MM.1S (cell line): ENCODE results near the gene MORN5.

Source experiments
- DNase-seq: peaks from one replicate; pipeline ENCODE4 v3.0.0-alpha.2; 2015
- H2AFZ ChIP-seq: fragments of 300-600 bp; sonication (generic); 2 replicates; pipeline ENCODE4 v1.6.0; 2016; ENCODE audit warnings: antibody characterized with exemption, low read length
- H3F3A ChIP-seq: fragments of 300-600 bp; sonication (generic); 2 replicates; pipeline ENCODE4 v1.6.1; 2016; ENCODE audit warnings: mild to moderate bottlenecking, antibody characterized with exemption, low read length, moderate library complexity, mixed read lengths; ENCODE audit not compliant: insufficient read depth
- H3K27ac ChIP-seq: fragments of 300-600 bp; sonication (generic); 2 replicates; pipeline ENCODE4 v1.5.1; 2016; ENCODE audit warnings: mild to moderate bottlenecking, low read length
- H3K27me3 ChIP-seq: fragments of 300-600 bp; sonication (generic); replicated peaks from 2 replicates; pipeline ENCODE4 v1.6.0; 2016; ENCODE audit warnings: low read length; ENCODE audit not compliant: insufficient read depth
- H3K36me3 ChIP-seq: fragments of 300-600 bp; sonication (generic); replicated peaks from 2 replicates; pipeline ENCODE4 v1.6.1; 2016; ENCODE audit warnings: mild to moderate bottlenecking, low read length, mixed read lengths; ENCODE audit not compliant: insufficient read depth
- H3K4me1 ChIP-seq: fragments of 300-600 bp; sonication (generic); 2 replicates; pipeline ENCODE4 v1.6.1; 2016; ENCODE audit warnings: low read length, mixed read lengths
- H3K4me2 ChIP-seq: fragments of 300-600 bp; sonication (generic); 2 replicates; pipeline ENCODE4 v1.6.0; 2016; ENCODE audit warnings: low read depth, low read length
- H3K4me3 ChIP-seq: fragments of 300-600 bp; sonication (generic); 2 replicates; pipeline ENCODE4 v1.5.1; 2016; ENCODE audit warnings: low read length, mixed read lengths
- H3K79me2 ChIP-seq: fragments of 300-600 bp; sonication (generic); 2 replicates; pipeline ENCODE4 v1.6.1; 2016; ENCODE audit warnings: mixed run types, low read length, mixed read lengths
- H3K9ac ChIP-seq: fragments of 300-600 bp; sonication (generic); 2 replicates; pipeline ENCODE4 v1.6.1; 2016; ENCODE audit warnings: low read length, mixed read lengths
- H3K9me2 ChIP-seq: fragments of 300-600 bp; sonication (generic); replicated peaks from 2 replicates; pipeline ENCODE4 v1.6.1; 2016; ENCODE audit warnings: mild to moderate bottlenecking, low read length, mixed read lengths; ENCODE audit not compliant: insufficient read depth
- H3K9me3 ChIP-seq: fragments of 300-600 bp; sonication (generic); replicated peaks from 2 replicates; pipeline ENCODE4 v1.6.1; 2016; ENCODE audit warnings: mild to moderate bottlenecking, low read length, mixed read lengths; ENCODE audit not compliant: insufficient read depth
- H4K20me1 ChIP-seq: fragments of 300-600 bp; sonication (generic); 2 replicates; pipeline ENCODE4 v1.6.1; 2016; ENCODE audit warnings: mild to moderate bottlenecking, low read length, moderate library complexity, mixed read lengths; ENCODE audit not compliant: insufficient read depth
- EZH2 ChIP-seq: fragments of 300-600 bp; sonication (generic); optimal IDR thresholded peaks from 2 replicates; pipeline ENCODE3; 2017; ENCODE audit warnings: low read depth, mild to moderate bottlenecking, antibody characterized with exemption, low read length, mixed read lengths
- EZH2phosphoT487 ChIP-seq: fragments of 300-600 bp; sonication (generic); IDR thresholded peaks from 2 replicates; pipeline ENCODE4 v1.6.1; 2018; ENCODE audit warnings: antibody characterized with exemption, low read length
- TF ChIP-seq, protein P1 (sequence below): fragments of 300-600 bp; sonication (generic); IDR thresholded peaks from 2 replicates; pipeline ENCODE4 v1.5.1; 2016; ENCODE audit warnings: antibody characterized with exemption, low read length, mixed read lengths

Gene MORN5

DNA sequence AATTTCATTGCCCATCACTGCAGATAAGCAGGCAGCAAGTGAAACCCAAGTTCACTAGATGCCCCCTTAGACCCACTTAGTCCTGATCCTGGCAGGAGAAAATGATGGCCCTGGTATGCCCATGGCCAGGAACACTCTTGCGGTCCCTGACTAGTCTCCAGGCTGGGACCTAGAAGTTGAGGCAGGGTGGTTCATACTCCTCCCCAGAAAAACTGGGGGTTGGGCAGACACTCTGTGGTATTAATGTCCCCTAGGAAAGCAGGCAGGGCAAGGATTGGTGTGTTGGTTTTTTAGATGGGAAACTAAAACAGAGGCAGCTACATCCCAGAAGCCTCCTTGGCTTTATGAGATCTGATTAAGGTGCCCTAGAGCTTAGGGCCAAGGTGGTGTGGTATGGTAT is 56.0 kb downstream of the MORN5 start:
- TF ChIP-seq EZH2 (no peak), EZH2phosphoT487 (no peak)
- TF ChIP-seq, protein P1, sequence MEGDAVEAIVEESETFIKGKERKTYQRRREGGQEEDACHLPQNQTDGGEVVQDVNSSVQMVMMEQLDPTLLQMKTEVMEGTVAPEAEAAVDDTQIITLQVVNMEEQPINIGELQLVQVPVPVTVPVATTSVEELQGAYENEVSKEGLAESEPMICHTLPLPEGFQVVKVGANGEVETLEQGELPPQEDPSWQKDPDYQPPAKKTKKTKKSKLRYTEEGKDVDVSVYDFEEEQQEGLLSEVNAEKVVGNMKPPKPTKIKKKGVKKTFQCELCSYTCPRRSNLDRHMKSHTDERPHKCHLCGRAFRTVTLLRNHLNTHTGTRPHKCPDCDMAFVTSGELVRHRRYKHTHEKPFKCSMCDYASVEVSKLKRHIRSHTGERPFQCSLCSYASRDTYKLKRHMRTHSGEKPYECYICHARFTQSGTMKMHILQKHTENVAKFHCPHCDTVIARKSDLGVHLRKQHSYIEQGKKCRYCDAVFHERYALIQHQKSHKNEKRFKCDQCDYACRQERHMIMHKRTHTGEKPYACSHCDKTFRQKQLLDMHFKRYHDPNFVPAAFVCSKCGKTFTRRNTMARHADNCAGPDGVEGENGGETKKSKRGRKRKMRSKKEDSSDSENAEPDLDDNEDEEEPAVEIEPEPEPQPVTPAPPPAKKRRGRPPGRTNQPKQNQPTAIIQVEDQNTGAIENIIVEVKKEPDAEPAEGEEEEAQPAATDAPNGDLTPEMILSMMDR, result no peak
- H3K9ac ChIP-seq, result no peak overlapping the region
- H3K36me3 ChIP-seq, result no peaks in the 10 kb centered on the region
- no peaks in the 10 kb centered on the region for H3K9me2 ChIP-seq
- H3K9me3 ChIP-seq, result no peaks in the 10 kb centered on the region
- H3K79me2 ChIP-seq, result no peaks in the 10 kb centered on the region
- H3F3A ChIP-seq, result no peaks in the 10 kb centered on the region
- peaks cover 50% of the 10 kb centered on the region for H3K27me3 ChIP-seq
- H3K27ac ChIP-seq, result no peak overlapping the region
- H2AFZ ChIP-seq, result no peak overlapping the region
- DNase-seq, result no peak
- no peaks in the 10 kb centered on the region for H3K4me1 ChIP-seq
- H4K20me1 ChIP-seq, result no peaks in the 10 kb centered on the region
- no peak overlapping the region for H3K4me3 ChIP-seq
- no peak overlapping the region for H3K4me2 ChIP-seq

DNA sequence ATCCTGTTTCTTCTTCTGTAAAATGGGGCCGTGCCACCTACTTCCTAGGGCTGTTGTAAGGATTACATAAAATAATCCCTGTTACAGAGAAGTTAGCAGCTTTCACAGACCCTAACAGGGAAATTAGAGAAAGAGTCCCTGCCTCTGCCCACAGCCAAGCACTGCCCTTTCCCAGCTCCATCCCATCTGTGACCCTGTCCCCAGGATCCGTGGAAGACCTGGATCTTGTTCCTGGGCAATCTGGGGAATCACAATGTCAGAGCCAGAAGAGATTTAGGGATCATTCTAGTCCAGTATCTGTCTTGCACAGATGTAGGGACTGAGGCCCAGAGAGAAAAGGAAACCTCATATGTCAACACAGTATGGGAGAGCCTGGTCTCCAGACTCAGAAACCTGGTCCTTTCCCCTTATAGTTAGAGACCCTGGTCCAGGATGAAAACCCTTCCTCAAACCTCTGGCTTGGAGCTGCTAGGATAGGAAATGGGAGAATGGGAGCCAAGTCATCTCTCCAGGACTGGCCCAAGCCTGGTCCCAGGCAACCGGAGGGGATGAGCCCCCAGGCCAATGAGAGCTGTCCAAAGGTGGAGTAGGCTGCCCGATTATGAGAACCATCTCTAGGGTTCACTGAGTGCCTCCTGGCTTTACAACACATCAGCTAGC is 56.6 kb downstream of the MORN5 start:
- H3K4me1 ChIP-seq, result no peaks in the 10 kb centered on the region
- no peaks in the 10 kb centered on the region for H3K79me2 ChIP-seq
- H3K9me3 ChIP-seq, result no peaks in the 10 kb centered on the region
- TF ChIP-seq, protein P1, result no peak
- TF ChIP-seq EZH2phosphoT487 (no peak), EZH2 (no peak)
- no peaks in the 10 kb centered on the region for H3F3A ChIP-seq
- H2AFZ ChIP-seq, result no peak overlapping the region
- no peaks in the 10 kb centered on the region for H3K9me2 ChIP-seq
- H3K27ac ChIP-seq, result no peak overlapping the region
- no peaks in the 10 kb centered on the region for H3K36me3 ChIP-seq
- H3K4me3 ChIP-seq, result no peak overlapping the region
- H3K9ac ChIP-seq, result no peak overlapping the region
- no peak overlapping the region for H3K4me2 ChIP-seq
- no peak for DNase-seq
- no peaks in the 10 kb centered on the region for H4K20me1 ChIP-seq
- H3K27me3 ChIP-seq, result peaks cover 46% of the 10 kb centered on the region

DNA sequence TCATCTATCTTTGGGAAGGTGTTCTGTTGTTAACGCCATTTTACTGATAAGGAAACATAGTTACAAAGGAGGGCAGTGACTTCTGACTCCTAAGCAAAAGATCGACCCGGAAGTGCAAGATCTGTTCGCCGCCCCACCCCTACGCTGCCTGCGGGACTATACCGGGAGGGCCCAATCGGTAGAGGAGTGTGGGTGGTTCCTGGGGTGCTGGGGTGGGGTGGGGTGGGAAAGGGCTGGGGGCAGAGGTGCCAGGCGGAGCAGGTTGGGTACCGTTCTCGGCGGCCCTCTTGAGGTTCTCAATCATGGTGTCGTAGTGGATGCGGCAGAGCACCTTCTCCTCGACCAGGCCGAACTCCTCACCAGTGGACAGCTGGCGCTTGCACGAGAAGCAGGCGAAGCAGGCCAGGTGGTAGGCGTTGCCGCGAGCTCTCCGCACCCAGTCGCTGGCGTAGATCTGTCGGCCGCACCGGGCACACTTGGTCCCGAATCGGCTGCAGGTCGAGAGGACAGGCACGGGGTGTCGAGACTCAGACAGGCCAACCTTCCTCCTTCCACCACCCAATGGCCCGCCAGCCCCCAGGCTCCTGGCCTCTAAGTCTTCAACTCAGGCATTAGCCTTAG is 57.2 kb downstream of the MORN5 start:
- H3K4me2 ChIP-seq, result no peak overlapping the region
- H3K27me3 ChIP-seq, result peaks cover 42% of the 10 kb centered on the region
- H3K9ac ChIP-seq, result no peak overlapping the region
- no peak overlapping the region for H3K27ac ChIP-seq
- TF ChIP-seq EZH2 (no peak), EZH2phosphoT487 (no peak)
- TF ChIP-seq, protein P1, result no peak
- H3K9me3 ChIP-seq, result no peaks in the 10 kb centered on the region
- H3K79me2 ChIP-seq, result no peaks in the 10 kb centered on the region
- H3F3A ChIP-seq, result no peaks in the 10 kb centered on the region
- no peak overlapping the region for H3K4me3 ChIP-seq
- H3K36me3 ChIP-seq, result no peaks in the 10 kb centered on the region
- no peaks in the 10 kb centered on the region for H3K4me1 ChIP-seq
- no peaks in the 10 kb centered on the region for H3K9me2 ChIP-seq
- no peaks in the 10 kb centered on the region for H4K20me1 ChIP-seq
- no peak for DNase-seq
- no peak overlapping the region for H2AFZ ChIP-seq
